ENCODE measurements around the gene PIGB.
"Not testable (repeated sequence)": the region's sequence is repeated elsewhere in the genome, so short reads cannot be mapped to it uniquely, and the experiment has no call there.

Gene PIGB

GRCh38 chr15:55302801-55303200 lies 16.2 kb upstream of the PIGB start:
- DNase-seq: not testable (repeated sequence)

GRCh38 chr15:55319537-55320237 lies 665 bp downstream of the PIGB start:
- peak in 1 of 5 donors; percentile 28 for DNase-seq

GRCh38 chr15:55320238-55320550 lies 1.2 kb downstream of the PIGB start:
- DNase-seq: no peak

- no peak for DNase-seq
Measured at GRCh38 chr15:55320963-55321362, 1.9 kb downstream of the PIGB start.

- DNase-seq: no peak
Measured at GRCh38 chr15:55322467-55322866, 3.4 kb downstream of the PIGB start.

- DNase-seq: no peak
Measured at GRCh38 chr15:55327387-55327786, 8.4 kb downstream of the PIGB start.

- DNase-seq: no peak
Measured at GRCh38 chr15:55334371-55334770, 15.3 kb downstream of the PIGB start.

- DNase-seq: no peak
Measured at GRCh38 chr15:55334997-55335396, 16.0 kb downstream of the PIGB start.

- DNase-seq: no peak
Measured at GRCh38 chr15:55337160-55337559, 18.1 kb downstream of the PIGB start.

- DNase-seq: no peak
Measured at GRCh38 chr15:55343168-55343567, 24.1 kb downstream of the PIGB start.

- no peak for DNase-seq
Measured at GRCh38 chr15:55344206-55344605, 25.2 kb downstream of the PIGB start.

GRCh38 chr15:55348281-55348778 lies 29.3 kb downstream of the PIGB start:
- DNase-seq: no peak

- DNase-seq: no peak
Measured at GRCh38 chr15:55349282-55349681, 30.3 kb downstream of the PIGB start.

GRCh38 chr15:55353025-55353424 lies 34.0 kb downstream of the PIGB start:
- DNase-seq: no peak

- DNase-seq: no peak
Measured at GRCh38 chr15:55356985-55357585, 38.1 kb downstream of the PIGB start.

GRCh38 chr15:55357774-55358173 lies 38.8 kb downstream of the PIGB start:
- DNase-seq: no peak

- DNase-seq: no peak
Measured at GRCh38 chr15:55358471-55358870, 39.4 kb downstream of the PIGB start.

GRCh38 chr15:55360256-55360655 lies 41.2 kb downstream of the PIGB start:
- no peak for DNase-seq

GRCh38 chr15:55361048-55361447 lies 42.0 kb downstream of the PIGB start:
- no peak for DNase-seq

- no peak for DNase-seq
Measured at GRCh38 chr15:55362641-55363040, 43.6 kb downstream of the PIGB start.

- no peak for DNase-seq
Measured at GRCh38 chr15:55366981-55367380, 48.0 kb downstream of the PIGB start.

GRCh38 chr15:55372701-55373440 lies 53.8 kb downstream of the PIGB start:
- DNase-seq: no peak

GRCh38 chr15:55379095-55379494 lies 60.1 kb downstream of the PIGB start:
- no peak for DNase-seq

- no peak for DNase-seq
Measured at GRCh38 chr15:55381595-55381994, 62.6 kb downstream of the PIGB start.

Measured in T-helper 1 cell (primary cell).